ENCODE measurements around the gene ICA1L. TPM values are rescaled to one million over a fixed set of nuclear protein-coding genes. Genes with fewer than 3 reads are reported as not detected.

The ICA1L gene
- total and polyA plus RNA-seq, 2 of the 8 experiments (the other 6 are each of a cell fraction or from before 2014, with no cell fraction given): 1.1 to 3.4 TPM

GRCh38 chr2:202813387-202813786 is 58.2 kb downstream of the ICA1L start:
- Histone ChIP-seq H2BK5ac (ENCODE audit: low read depth, low read length) (no peak overlapping the region), H2BK120ac (replicated peaks; ENCODE audit: low read depth, low read length) (no peak overlapping the region), H4K8ac (ENCODE audit: extremely low read depth, insufficient read depth, low read length) (no peak overlapping the region), H3K27ac (ENCODE audit: low read depth, low read length) (no peak overlapping the region), H3K4me1 (replicated peaks in 1 of 4; ENCODE audit: control insufficient read depth in 3 of 4, insufficient read depth in 4 of 4, low read length in 3 of 4) (no peaks in the 10 kb centered on the region), H3K9ac (replicated peaks in 1 of 4; ENCODE audit: extremely low read depth in 1 of 4, low read depth in 3 of 4, low read length in 3 of 4) (no peak overlapping the region), H2AFZ (ENCODE audit: low read length) (no peak overlapping the region), H4K91ac (replicated peaks; ENCODE audit: insufficient read length, low read length) (no peak overlapping the region), H3K4me2 (ENCODE audit: insufficient read depth in 1 of 2, low read depth in 2 of 2, low read length in 2 of 2) (no peak overlapping the region), H3K79me1 (ENCODE audit: low read depth, low read length) (no peaks in the 10 kb centered on the region), H2AK5ac (ENCODE audit: low read depth, low read length) (no peak overlapping the region), H2BK12ac (ENCODE audit: low read depth, low read length) (no peak overlapping the region), H3K56ac (replicated peaks; ENCODE audit: insufficient read length, low read depth, low read length) (no peak overlapping the region), H3K4me3 (ENCODE audit: extremely low read depth in 1 of 4, insufficient read depth in 2 of 4, low read depth in 3 of 4, low read length in 4 of 4) (no peak overlapping the region), H3K9me3 (ENCODE audit: insufficient read depth in 2 of 2, low read depth in 1 of 2, low read length in 1 of 2) (no peaks in the 10 kb centered on the region), H3K23ac (ENCODE audit: insufficient read length) (no peak overlapping the region), H3K27me3 (replicated peaks in 1 of 4; ENCODE audit: control insufficient read depth in 3 of 4, extremely low read depth in 1 of 4, insufficient read depth in 3 of 4, low read length in 3 of 4) (no peaks in the 10 kb centered on the region), H4K20me1 (replicated peaks in 1 of 2; ENCODE audit: control insufficient read depth in 1 of 2, insufficient read depth in 2 of 2, low read length in 2 of 2) (no peaks in the 10 kb centered on the region), H3K4ac (replicated peaks; ENCODE audit: insufficient read length, low read depth, low read length) (no peak overlapping the region), H3K79me2 (ENCODE audit: control insufficient read depth in 1 of 2, insufficient read depth in 2 of 2, low read length in 2 of 2) (no peaks in the 10 kb centered on the region), H3K23me2 (ENCODE audit: low read depth, low read length) (no peaks in the 10 kb centered on the region), H2BK15ac (ENCODE audit: low read length) (no peak overlapping the region), H3K18ac (ENCODE audit: extremely low read depth, low read length) (no peak overlapping the region), H3K36me3 (ENCODE audit: control insufficient read depth in 2 of 4, insufficient read depth in 4 of 4, low read length in 3 of 4) (no peaks in the 10 kb centered on the region; a peak in 1 of 8 replicates), H2BK20ac (ENCODE audit: low read length) (no peak overlapping the region), H4K5ac (ENCODE audit: insufficient read length, low read depth, low read length) (no peak overlapping the region), H3K14ac (ENCODE audit: insufficient read length) (no peak overlapping the region)
- POLR2A ChIA-PET (ENCODE audit: partially characterized antibody): no interaction called here
- 94% methylated on average over 3 of the region's 3 CpGs; no CpG with 5 or more reads in 1 of the 2 experiments for WGBS, 2 experiments (ENCODE audit: extremely low coverage in 1 of 2, insufficient coverage in 1 of 2, insufficient read length in 1 of 2, insufficient replicate concordance in 2 of 2, low coverage in 1 of 2, low lambda C conversion rate in 2 of 2, missing lambda C conversion rate in 1 of 2)
- FAIRE-seq (no peak), DNase-seq (ENCODE audit: low read depth in 1 of 2, low spot score in 2 of 2) (no peak)
- CTCF ChIA-PET (ENCODE audit: partially characterized antibody): interaction anchor here (1.7 kb wide), 1 partner anchor 225 kb away, joined by 6 read pairs; no protein-coding TSS in a partner anchor
- TF ChIP-seq SP2 (IDR thresholded peaks at IDR 0.05; ENCODE audit: low read length) (no peak), EZH2 (IDR thresholded peaks at IDR 0.05; ENCODE audit: low read depth, low read length, severe bottlenecking) (no peak), SAP30 (IDR thresholded peaks at IDR 0.05; ENCODE audit: insufficient read depth, insufficient replicate concordance, low read length) (no peak), SP4 (IDR thresholded peaks at IDR 0.05; ENCODE audit: low read length) (no peak), ASH2L (IDR thresholded peaks at IDR 0.05; ENCODE audit: low read length) (no peak), POLR2A (IDR thresholded peaks at IDR 0.05; ENCODE audit: control extremely low read depth in 1 of 2, low read depth in 2 of 2, low read length in 2 of 2) (no peak), MAFK (IDR thresholded peaks at IDR 0.05; ENCODE audit: low read depth, low read length) (no peak), TBP (IDR thresholded peaks at IDR 0.05; ENCODE audit: low read depth, low read length) (no peak), CHD2 (IDR thresholded peaks at IDR 0.05; ENCODE audit: low read length) (no peak), PHF8 (conservative IDR thresholded peaks at IDR 0.05; ENCODE audit: low read depth, low read length) (no peak), RBBP5 (IDR thresholded peaks at IDR 0.05; ENCODE audit: borderline replicate concordance, low read depth, low read length) (no peak), MAX (IDR thresholded peaks at IDR 0.05) (no peak)
